ENCODE results near the gene KCNQ4.

Gene KCNQ4

DNA sequence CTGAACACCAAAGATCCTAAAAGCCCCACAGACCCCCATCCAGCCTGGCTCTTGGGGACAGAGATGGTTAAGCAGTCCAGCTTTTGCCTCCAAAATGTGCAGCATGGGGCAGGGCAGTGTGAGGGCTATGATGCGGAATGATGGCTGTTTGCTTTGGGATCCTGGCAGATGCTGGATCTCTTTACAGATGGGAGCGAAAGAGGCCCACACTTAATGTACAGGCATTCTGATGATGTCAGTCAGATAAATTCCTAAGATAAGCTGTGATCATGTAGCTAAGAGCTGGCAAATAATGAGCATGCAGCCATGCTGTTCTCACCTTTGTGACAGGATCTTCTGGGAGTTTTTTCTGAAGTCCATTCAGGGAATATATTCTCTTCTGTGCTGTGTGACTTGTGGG lies 17.6 kb upstream of the KCNQ4 start:
- ATAC-seq = no peak

DNA sequence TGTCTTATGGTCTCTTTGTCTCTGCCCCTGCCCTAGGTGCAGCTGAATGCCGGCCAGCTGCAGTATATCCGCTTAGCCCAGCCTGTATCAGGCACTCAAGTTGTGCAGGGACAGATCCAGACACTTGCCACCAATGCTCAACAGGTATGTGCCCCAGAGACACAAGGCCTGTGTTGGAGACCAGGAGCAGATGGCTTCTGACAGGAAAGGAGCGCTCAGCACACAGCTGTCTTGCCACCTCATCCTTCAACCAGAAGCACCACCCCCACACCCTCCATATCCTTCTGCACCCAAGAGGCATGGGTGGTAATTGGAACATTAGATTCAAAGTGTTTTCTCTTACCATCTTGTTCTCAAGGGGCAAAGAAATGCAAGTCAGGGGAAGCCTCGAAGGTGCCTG lies 17.0 kb upstream of the KCNQ4 start:
- TF ChIP-seq, protein P1, sequence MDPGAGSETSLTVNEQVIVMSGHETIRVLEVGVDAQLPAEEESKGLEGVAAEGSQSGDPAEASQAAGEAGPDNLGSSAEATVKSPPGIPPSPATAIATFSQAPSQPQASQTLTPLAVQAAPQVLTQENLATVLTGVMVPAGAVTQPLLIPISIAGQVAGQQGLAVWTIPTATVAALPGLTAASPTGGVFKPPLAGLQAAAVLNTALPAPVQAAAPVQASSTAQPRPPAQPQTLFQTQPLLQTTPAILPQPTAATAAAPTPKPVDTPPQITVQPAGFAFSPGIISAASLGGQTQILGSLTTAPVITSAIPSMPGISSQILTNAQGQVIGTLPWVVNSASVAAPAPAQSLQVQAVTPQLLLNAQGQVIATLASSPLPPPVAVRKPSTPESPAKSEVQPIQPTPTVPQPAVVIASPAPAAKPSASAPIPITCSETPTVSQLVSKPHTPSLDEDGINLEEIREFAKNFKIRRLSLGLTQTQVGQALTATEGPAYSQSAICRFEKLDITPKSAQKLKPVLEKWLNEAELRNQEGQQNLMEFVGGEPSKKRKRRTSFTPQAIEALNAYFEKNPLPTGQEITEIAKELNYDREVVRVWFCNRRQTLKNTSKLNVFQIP (CRISPR knock-in tag; IDR thresholded peaks at IDR 0.05; ENCODE audit: borderline replicate concordance, low read depth) = no peak
- TF ChIP-seq GLIS3 (CRISPR knock-in tag; IDR thresholded peaks at IDR 0.05) = no peak
- no peak for TF ChIP-seq ZNF70 (CRISPR knock-in tag; IDR thresholded peaks at IDR 0.05)
- TF ChIP-seq ZNF565 (CRISPR knock-in tag; conservative IDR thresholded peaks at IDR 0.05; ENCODE audit: low read depth) = no peak
- no peak for TF ChIP-seq ZFP30 (CRISPR knock-in tag; IDR thresholded peaks at IDR 0.05)
- TF ChIP-seq, protein P2, sequence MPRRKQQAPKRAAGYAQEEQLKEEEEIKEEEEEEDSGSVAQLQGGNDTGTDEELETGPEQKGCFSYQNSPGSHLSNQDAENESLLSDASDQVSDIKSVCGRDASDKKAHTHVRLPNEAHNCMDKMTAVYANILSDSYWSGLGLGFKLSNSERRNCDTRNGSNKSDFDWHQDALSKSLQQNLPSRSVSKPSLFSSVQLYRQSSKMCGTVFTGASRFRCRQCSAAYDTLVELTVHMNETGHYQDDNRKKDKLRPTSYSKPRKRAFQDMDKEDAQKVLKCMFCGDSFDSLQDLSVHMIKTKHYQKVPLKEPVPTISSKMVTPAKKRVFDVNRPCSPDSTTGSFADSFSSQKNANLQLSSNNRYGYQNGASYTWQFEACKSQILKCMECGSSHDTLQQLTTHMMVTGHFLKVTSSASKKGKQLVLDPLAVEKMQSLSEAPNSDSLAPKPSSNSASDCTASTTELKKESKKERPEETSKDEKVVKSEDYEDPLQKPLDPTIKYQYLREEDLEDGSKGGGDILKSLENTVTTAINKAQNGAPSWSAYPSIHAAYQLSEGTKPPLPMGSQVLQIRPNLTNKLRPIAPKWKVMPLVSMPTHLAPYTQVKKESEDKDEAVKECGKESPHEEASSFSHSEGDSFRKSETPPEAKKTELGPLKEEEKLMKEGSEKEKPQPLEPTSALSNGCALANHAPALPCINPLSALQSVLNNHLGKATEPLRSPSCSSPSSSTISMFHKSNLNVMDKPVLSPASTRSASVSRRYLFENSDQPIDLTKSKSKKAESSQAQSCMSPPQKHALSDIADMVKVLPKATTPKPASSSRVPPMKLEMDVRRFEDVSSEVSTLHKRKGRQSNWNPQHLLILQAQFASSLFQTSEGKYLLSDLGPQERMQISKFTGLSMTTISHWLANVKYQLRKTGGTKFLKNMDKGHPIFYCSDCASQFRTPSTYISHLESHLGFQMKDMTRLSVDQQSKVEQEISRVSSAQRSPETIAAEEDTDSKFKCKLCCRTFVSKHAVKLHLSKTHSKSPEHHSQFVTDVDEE (CRISPR knock-in tag; IDR thresholded peaks at IDR 0.05) = no peak
- no peak for ATAC-seq

More for the DNA sequence above, 17.6 kb upstream of the KCNQ4 start:
- TF ChIP-seq SNAI2 (CRISPR knock-in tag; IDR thresholded peaks at IDR 0.05) (no peak), GLIS3 (CRISPR knock-in tag; IDR thresholded peaks at IDR 0.05) (no peak), ZFP30 (CRISPR knock-in tag; IDR thresholded peaks at IDR 0.05) (no peak), TOX (CRISPR knock-in tag; IDR thresholded peaks at IDR 0.05; ENCODE audit: borderline replicate concordance) (no peak), ZFP3 (CRISPR knock-in tag; IDR thresholded peaks at IDR 0.05) (no peak), ZNF70 (CRISPR knock-in tag; IDR thresholded peaks at IDR 0.05) (no peak), ESRRG (CRISPR knock-in tag; IDR thresholded peaks at IDR 0.05) (no peak), ZC3H10 (CRISPR knock-in tag; IDR thresholded peaks at IDR 0.05) (no peak), CSDC2 (CRISPR knock-in tag; IDR thresholded peaks at IDR 0.05) (no peak), TCF4 (CRISPR knock-in tag; IDR thresholded peaks at IDR 0.05; ENCODE audit: borderline replicate concordance) (no peak), PPARA (CRISPR knock-in tag; IDR thresholded peaks at IDR 0.05; ENCODE audit: borderline replicate concordance) (no peak), ZNF8 (CRISPR knock-in tag; IDR thresholded peaks at IDR 0.05) (no peak), RARB (CRISPR knock-in tag; IDR thresholded peaks at IDR 0.05) (no peak), ISL1 (CRISPR knock-in tag; IDR thresholded peaks at IDR 0.05) (no peak)
- TF ChIP-seq, protein P3, sequence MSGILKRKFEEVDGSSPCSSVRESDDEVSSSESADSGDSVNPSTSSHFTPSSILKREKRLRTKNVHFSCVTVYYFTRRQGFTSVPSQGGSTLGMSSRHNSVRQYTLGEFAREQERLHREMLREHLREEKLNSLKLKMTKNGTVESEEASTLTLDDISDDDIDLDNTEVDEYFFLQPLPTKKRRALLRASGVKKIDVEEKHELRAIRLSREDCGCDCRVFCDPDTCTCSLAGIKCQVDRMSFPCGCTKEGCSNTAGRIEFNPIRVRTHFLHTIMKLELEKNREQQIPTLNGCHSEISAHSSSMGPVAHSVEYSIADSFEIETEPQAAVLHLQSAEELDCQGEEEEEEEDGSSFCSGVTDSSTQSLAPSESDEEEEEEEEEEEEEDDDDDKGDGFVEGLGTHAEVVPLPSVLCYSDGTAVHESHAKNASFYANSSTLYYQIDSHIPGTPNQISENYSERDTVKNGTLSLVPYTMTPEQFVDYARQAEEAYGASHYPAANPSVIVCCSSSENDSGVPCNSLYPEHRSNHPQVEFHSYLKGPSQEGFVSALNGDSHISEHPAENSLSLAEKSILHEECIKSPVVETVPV (CRISPR knock-in tag; IDR thresholded peaks at IDR 0.05) = no peak
- TF ChIP-seq, protein P4, sequence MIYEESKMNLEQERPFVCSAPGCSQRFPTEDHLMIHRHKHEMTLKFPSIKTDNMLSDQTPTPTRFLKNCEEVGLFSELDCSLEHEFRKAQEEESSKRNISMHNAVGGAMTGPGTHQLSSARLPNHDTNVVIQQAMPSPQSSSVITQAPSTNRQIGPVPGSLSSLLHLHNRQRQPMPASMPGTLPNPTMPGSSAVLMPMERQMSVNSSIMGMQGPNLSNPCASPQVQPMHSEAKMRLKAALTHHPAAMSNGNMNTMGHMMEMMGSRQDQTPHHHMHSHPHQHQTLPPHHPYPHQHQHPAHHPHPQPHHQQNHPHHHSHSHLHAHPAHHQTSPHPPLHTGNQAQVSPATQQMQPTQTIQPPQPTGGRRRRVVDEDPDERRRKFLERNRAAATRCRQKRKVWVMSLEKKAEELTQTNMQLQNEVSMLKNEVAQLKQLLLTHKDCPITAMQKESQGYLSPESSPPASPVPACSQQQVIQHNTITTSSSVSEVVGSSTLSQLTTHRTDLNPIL (CRISPR knock-in tag; IDR thresholded peaks at IDR 0.05; ENCODE audit: low read depth) = no peak

DNA sequence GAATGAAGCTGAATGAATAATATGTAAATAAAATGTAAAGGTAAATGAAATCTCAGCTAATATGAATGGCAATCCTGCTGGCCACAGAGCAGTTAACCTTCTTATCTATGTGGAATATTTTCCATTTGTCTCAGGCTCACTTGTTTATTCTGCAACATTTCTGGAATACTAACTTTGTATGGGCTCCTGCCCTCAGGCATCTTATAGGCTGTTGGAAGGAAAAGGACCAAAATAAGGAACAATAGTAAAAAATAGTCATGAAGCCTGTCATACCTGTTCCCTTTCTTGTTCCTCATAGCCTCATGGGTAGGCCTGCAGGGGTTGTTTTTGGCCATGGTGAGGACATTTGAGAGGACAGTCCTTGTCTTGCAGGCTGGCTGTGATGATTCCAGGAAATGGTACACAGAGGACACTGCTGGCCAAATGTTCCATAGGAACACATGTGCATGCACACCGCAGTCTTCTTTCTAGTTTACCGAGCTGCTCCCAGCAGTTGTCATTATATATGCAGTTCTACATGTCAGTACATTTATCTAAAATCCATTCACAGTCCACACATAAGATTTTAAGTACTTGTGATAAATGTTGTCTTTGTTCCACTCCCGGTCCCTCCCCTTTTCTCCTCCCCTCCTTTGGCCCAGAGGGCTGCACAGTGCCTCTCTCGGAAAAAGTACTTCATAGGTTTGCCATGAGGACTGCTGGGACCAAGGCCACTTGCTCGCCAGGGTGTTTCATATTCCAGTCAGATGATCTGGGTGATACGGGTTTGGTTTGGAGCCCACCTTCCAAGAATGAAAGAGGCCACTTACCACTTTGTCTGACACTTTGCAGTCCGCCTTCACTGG lies 15.2 kb upstream of the KCNQ4 start:
- no peak for ATAC-seq
- TF ChIP-seq PPARA (CRISPR knock-in tag; IDR thresholded peaks at IDR 0.05; ENCODE audit: borderline replicate concordance) = no peak
- TF ChIP-seq ESRRG (CRISPR knock-in tag; IDR thresholded peaks at IDR 0.05) = no peak
- no peak for TF ChIP-seq ZNF70 (CRISPR knock-in tag; IDR thresholded peaks at IDR 0.05)
- no peak for TF ChIP-seq SNAI2 (CRISPR knock-in tag; IDR thresholded peaks at IDR 0.05)
- TF ChIP-seq, protein P5, sequence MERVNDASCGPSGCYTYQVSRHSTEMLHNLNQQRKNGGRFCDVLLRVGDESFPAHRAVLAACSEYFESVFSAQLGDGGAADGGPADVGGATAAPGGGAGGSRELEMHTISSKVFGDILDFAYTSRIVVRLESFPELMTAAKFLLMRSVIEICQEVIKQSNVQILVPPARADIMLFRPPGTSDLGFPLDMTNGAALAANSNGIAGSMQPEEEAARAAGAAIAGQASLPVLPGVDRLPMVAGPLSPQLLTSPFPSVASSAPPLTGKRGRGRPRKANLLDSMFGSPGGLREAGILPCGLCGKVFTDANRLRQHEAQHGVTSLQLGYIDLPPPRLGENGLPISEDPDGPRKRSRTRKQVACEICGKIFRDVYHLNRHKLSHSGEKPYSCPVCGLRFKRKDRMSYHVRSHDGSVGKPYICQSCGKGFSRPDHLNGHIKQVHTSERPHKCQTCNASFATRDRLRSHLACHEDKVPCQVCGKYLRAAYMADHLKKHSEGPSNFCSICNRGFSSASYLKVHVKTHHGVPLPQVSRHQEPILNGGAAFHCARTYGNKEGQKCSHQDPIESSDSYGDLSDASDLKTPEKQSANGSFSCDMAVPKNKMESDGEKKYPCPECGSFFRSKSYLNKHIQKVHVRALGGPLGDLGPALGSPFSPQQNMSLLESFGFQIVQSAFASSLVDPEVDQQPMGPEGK (CRISPR knock-in tag; IDR thresholded peaks at IDR 0.05; ENCODE audit: borderline replicate concordance) = no peak
- TF ChIP-seq RARB (CRISPR knock-in tag; IDR thresholded peaks at IDR 0.05) = no peak
- TF ChIP-seq ZFP30 (CRISPR knock-in tag; IDR thresholded peaks at IDR 0.05) = no peak
- no peak for TF ChIP-seq BACH2 (CRISPR knock-in tag; IDR thresholded peaks at IDR 0.05; ENCODE audit: borderline replicate concordance)
- TF ChIP-seq, protein P1 (CRISPR knock-in tag; IDR thresholded peaks at IDR 0.05; ENCODE audit: borderline replicate concordance, low read depth) = no peak
- no peak for TF ChIP-seq OSR1 (CRISPR knock-in tag; IDR thresholded peaks at IDR 0.05)
- no peak for TF ChIP-seq GLIS3 (CRISPR knock-in tag; IDR thresholded peaks at IDR 0.05)
- TF ChIP-seq ZNF8 (CRISPR knock-in tag; IDR thresholded peaks at IDR 0.05) = no peak
- TF ChIP-seq, protein P4 (CRISPR knock-in tag; IDR thresholded peaks at IDR 0.05; ENCODE audit: low read depth) = no peak
- no peak for TF ChIP-seq ZC3H10 (CRISPR knock-in tag; IDR thresholded peaks at IDR 0.05)
- TF ChIP-seq ARNTL (CRISPR knock-in tag; IDR thresholded peaks at IDR 0.05; ENCODE audit: borderline replicate concordance, low read depth) = no peak
- TF ChIP-seq ZNF565 (CRISPR knock-in tag; conservative IDR thresholded peaks at IDR 0.05; ENCODE audit: low read depth) = no peak
- no peak for TF ChIP-seq TOX (CRISPR knock-in tag; IDR thresholded peaks at IDR 0.05; ENCODE audit: borderline replicate concordance)
